C4-2B (cell line): Measurements from ENCODE around the gene CD180.

Source experiments
- ZFX ChIP-seq: fragments of 450-650 bp; IDR thresholded peaks from 2 replicates; pipeline ENCODE4 v1.6.1; 2017
- TF ChIP-seq, protein P1 (sequence below): fragments of 450-650 bp; conservative IDR thresholded peaks from 2 replicates; pipeline ENCODE4 v1.5.1; 2017; ENCODE audit warnings: mild to moderate bottlenecking

DNA sequence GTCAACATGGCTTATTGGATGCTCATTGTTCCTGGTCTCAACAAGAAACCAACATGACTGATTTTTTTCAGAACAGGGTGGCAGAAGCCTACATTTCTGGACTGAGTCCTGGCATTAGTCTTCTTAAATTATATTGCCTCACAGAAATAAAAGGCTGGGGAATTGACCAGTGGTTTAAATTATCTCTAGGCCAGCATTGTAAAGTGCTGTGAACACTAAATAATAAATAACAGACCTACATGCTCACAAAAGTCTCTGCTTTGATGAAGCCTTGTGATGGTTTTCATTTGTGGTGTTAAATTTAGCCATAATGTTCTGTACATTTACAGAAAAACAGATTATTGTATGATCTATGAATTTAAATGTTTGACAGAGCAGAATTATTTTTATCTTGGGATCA lies 44.7 kb upstream of the CD180 start:
- TF ChIP-seq, protein P1, sequence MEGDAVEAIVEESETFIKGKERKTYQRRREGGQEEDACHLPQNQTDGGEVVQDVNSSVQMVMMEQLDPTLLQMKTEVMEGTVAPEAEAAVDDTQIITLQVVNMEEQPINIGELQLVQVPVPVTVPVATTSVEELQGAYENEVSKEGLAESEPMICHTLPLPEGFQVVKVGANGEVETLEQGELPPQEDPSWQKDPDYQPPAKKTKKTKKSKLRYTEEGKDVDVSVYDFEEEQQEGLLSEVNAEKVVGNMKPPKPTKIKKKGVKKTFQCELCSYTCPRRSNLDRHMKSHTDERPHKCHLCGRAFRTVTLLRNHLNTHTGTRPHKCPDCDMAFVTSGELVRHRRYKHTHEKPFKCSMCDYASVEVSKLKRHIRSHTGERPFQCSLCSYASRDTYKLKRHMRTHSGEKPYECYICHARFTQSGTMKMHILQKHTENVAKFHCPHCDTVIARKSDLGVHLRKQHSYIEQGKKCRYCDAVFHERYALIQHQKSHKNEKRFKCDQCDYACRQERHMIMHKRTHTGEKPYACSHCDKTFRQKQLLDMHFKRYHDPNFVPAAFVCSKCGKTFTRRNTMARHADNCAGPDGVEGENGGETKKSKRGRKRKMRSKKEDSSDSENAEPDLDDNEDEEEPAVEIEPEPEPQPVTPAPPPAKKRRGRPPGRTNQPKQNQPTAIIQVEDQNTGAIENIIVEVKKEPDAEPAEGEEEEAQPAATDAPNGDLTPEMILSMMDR, result no peak
- TF ChIP-seq ZFX, result no peak
